AG09319 (cell line): ENCODE results near the gene CACNA1C.

Experiments
- DNase-seq: peaks from one replicate; pipeline ENCODE4 v3.0.0-alpha.2; 2010; ENCODE audit warnings: low read depth; ENCODE audit errors: extremely low read depth
- CTCF ChIP-seq: IDR thresholded peaks from 2 replicates; pipeline ENCODE4 v1.5.1; 2011; ENCODE audit warnings: low read depth, mild to moderate bottlenecking, inconsistent platforms, low read length, moderate library complexity

CACNA1C gene

GRCh38 chr12:2198005-2198501 is 145.3 kb downstream of the CACNA1C start:
- TF ChIP-seq CTCF: no peak
- DNase-seq: no peak

- no peak for TF ChIP-seq CTCF
- no peak for DNase-seq
These were observed 145.8 kb downstream of the CACNA1C start for GRCh38 chr12:2198542-2198941.

GRCh38 chr12:2205996-2206395 is 153.2 kb downstream of the CACNA1C start:
- TF ChIP-seq CTCF: no peak
- DNase-seq: no peak

- TF ChIP-seq CTCF: no peak
- no peak for DNase-seq
These were observed 156.2 kb downstream of the CACNA1C start for GRCh38 chr12:2208837-2209635.

- TF ChIP-seq CTCF: no peak
- no peak for DNase-seq
These were observed 158.3 kb downstream of the CACNA1C start for GRCh38 chr12:2211119-2211518.

GRCh38 chr12:2212537-2212936 is 159.8 kb downstream of the CACNA1C start:
- DNase-seq: no peak

More at GRCh38 chr12:2212537-2212936, 159.8 kb downstream of the CACNA1C start:
- no peak for TF ChIP-seq CTCF
